ENCODE measurements around the gene CRY1.
"Not testable (repeated sequence)": the region's sequence is repeated elsewhere in the genome, so short reads cannot be mapped to it uniquely, and the experiment has no call there.

The CRY1 gene

GRCh38 chr12:107108366-107108765, 15.0 kb upstream of the CRY1 start:
- DNase-seq (ENCODE audit: low read depth), result not testable (repeated sequence)

DNA sequence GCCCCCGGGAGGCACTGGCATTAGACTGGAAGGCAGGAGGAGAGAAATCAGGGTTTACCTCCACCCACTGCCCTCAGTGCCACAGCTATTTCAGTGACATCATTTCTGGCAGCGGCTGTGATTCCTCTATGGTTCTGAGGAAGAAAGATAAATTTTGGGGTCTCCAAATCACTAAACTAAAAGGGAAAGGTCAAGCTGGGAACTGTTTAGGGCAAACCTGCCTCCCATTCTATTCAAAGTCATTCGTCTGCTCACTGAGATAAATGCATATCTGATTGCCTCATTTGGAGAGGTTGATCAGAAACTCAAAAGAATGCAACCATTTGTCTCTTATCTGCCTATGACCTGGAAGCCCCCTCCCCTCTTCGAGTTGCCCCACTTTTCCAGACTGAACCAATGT, 14.0 kb upstream of the CRY1 start:
- DNase-seq (ENCODE audit: low read depth), result no peak

DNA sequence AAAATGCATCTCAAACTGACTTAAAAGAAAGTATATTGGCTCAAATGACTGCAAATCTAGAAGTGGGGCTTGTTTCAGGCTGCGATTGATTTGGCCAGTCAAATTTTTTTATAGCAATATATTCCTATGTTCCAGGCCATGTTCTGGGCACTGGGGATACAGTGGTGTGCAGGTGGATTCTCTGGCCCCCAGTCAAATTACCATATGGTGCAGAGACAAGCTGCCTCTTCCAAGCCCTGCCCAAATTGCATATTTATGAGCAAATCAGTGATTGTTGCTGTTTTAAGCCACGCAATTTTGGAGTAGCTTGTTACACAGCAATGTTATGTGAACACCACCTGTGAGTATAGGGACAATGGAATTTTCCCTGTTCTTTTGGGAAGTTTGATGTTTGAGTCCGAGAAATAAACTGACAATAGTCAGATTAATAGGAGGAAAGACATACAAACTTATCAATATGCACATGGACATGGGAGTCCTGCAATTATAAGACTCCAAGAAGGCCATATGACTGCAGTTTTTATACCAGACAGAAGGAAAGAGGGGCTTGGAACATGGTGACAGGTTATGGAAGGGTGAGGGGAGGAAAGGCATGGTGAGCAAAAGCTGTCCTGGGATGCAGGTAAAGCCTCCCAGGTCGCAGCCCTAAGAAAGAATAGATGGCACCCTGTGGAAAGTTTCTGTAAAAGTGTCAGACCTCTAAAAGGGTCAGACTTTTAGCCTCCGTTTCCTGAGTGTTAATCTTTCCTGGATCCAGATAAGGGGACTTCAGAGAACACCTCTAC, 13.1 kb upstream of the CRY1 start:
- no peak for DNase-seq (ENCODE audit: low read depth)

DNA sequence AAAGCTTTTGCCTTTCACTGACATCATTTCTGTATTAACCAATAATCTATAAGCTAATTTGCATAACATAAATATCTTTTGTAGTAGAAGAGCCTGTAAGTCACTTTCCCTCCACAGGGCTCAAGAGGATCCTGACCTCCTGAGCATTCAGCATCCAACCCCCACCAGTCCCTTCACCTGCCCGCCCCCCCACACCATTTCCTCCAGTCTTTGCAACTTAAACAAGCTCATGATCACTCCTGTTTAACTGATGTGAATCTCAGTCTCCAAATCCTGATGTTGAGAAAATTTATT, 12.0 kb upstream of the CRY1 start:
- no peak for DNase-seq (ENCODE audit: low read depth)

- DNase-seq (ENCODE audit: low read depth), result no peak
Observed at GRCh38 chr12:107103516-107103915, 10.2 kb upstream of the CRY1 start.

DNA sequence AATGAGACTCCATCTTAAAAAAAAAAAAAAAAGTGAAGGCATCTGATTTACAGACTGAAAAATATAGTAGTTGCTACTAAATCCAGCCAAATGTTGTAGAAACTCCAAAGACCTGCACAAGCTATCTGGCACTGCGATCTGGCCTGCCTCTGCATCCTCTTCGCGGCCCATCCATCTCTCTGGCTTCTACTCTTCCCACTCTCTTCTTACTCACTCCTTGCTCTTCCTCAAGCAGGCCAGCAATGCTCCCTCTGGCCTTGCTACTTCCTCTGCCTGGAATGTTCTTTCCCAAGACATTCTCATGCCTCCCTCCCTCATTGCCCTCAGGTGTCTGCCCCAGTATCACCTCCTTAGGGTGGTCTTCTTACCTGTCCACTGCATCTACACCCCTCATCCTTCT, 9.7 kb upstream of the CRY1 start:
- DNase-seq (ENCODE audit: low read depth), result no peak

GRCh38 chr12:107102294-107102693, 8.9 kb upstream of the CRY1 start:
- no peak for DNase-seq (ENCODE audit: low read depth)

GRCh38 chr12:107101651-107102050, 8.3 kb upstream of the CRY1 start:
- DNase-seq (ENCODE audit: low read depth), result no peak

- DNase-seq (ENCODE audit: low read depth), result no peak
Observed at GRCh38 chr12:107099917-107100316, 6.6 kb upstream of the CRY1 start.

- DNase-seq (ENCODE audit: low read depth), result no peak
Observed at GRCh38 chr12:107096571-107096970, 3.2 kb upstream of the CRY1 start.

DNA sequence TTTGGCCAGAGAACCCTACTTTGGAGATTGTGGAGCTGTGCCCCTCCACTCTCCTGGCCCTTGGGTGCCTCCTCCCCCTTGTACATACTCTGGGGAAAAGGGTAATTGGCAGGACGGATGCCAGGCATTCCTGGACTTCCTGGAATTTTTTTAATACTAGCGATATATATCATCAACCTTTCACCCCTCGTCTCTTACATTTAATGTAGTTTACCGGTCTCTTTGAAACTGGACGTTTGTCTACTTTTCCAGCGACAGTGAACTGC, 767 bp upstream of the CRY1 start:
- DNase-seq (ENCODE audit: low read depth), result no peak

- no peak for DNase-seq (ENCODE audit: low read depth)
Observed at GRCh38 chr12:107092669-107093416, 506 bp downstream of the CRY1 start.

- DNase-seq (ENCODE audit: low read depth), result peak; percentile 86
Observed at GRCh38 chr12:107091989-107092641, 1.2 kb downstream of the CRY1 start.

DNA sequence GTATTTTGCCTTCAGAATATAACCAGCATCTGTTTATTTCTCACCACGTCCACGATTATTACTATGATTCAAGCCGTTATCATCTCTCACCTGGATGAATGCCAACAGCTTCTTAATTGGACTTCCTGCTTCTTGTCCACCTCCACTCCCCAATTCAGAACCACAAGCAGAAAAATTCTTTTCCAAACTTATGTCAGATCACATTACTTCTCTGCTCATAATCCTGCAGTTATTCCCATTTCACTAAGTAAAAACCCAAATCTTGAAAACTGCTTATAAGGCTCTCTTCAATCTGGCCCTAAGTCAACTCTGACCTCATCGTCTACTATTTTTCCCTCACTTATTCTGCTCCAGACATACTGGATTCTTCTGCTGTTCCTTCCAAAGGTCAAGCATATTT, 2.0 kb downstream of the CRY1 start:
- peak; percentile 53 for DNase-seq (ENCODE audit: low read depth)

DNA sequence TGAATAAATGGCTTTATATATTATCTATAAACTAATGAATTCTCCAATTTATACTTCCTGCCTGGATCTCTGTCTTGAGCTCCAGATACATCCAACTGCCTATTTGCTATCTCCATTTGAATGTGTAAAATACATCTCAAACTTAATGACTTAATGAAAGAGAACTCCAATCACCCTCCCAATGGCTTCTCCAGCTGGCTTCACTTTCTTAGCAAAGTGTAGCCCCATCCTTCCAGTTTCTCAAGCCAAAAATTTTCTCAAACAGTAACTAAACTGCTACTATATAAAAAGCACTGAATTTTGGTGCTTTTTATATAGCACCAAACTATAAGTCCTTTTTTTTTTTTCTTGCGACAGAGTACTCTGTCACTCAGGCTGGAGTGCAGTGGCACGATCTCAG, 2.6 kb downstream of the CRY1 start:
- no peak for DNase-seq (ENCODE audit: low read depth)

DNA sequence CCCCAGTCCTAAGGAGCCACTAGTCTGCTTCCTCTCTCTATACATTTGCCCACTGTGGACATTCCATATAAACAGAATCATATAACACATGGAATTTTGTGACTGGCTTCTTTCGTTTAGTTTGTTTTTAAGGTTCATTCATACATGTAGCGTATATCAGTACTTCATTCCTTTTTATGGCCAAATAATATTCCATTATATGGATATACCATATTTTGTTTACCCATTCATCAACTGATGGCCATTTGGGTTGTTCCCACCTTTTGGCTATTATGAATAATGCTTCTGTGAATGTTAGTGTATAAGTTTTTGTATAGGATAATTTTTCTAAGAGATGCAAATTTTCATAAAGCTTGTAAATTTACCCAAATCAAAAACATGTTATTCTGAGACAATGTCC, 4.4 kb downstream of the CRY1 start:
- no peak for DNase-seq (ENCODE audit: low read depth)

- no peak for DNase-seq (ENCODE audit: low read depth)
Observed at GRCh38 chr12:107086314-107086713, 7.0 kb downstream of the CRY1 start.

DNA sequence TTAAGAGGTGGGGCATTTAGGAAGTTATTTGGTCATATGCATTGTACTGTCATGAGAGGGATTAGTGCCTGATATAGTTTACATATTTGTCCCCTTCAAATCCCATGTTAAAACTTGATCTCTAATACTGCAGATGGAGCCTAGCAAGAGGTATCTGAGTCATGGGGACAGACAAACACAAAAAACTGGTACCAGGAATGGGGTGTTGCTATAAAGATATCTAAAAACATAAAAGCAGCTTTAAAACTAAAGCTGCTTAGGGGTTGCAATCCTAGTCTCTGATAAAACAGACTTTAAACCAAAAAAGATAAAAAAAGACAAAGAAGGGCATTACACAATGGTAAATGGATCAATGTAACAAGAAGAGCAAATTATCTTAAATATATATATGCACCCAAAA, 11.6 kb downstream of the CRY1 start:
- DNase-seq (ENCODE audit: low read depth), result no peak

DNA sequence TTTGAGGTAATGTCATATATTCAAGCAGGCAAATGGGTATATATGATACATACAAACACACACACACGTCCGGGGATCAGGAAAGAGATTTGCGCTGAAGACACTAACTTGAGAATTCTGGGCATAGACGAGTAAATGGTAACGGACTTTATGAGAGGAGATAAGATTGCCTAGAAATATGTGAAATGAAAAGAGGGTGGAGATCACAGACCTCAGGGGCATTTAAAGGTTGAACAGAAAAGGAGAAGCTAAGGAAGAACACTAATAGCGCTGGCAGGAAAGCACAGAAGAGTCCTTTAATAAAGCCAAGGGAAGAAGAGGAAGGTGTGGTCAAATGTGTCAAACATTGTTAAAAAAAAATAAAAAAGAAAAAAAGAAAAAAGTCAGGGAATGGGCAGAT, 13.1 kb downstream of the CRY1 start:
- DNase-seq (ENCODE audit: low read depth), result no peak

GRCh38 chr12:107079172-107080011, 14.0 kb downstream of the CRY1 start:
- DNase-seq (ENCODE audit: low read depth), result no peak

- DNase-seq (ENCODE audit: low read depth), result not testable (repeated sequence)
Observed at GRCh38 chr12:107073266-107073665, 20.1 kb downstream of the CRY1 start.

GRCh38 chr12:107066691-107067090, 26.7 kb downstream of the CRY1 start:
- no peak for DNase-seq (ENCODE audit: low read depth)

DNA sequence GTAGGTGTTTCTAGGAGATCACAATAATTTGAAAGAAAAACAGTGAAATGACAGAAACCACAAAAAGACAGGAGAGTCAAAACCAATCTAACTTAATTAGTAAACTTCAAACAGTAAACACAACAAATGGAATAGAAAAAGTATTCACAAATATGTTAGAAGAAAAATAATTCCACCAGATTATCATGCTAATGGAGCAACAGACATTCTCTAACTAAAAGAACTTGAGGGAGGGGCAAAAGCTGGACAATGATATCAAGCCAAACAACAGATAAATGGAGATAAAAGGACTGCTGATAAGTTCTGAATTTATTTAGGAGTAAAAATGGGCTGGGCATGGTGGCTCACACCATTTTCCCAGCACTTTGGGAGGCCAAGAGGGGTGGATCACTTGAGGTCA, 28.7 kb downstream of the CRY1 start:
- DNase-seq (ENCODE audit: low read depth), result no peak

Measured in non-pigmented ciliary epithelial cell (primary cell).